Mesothelial cell of epicardium (in vitro differentiated cells): Measurements from ENCODE around the gene HHATL. TPM values are rescaled to one million over a fixed set of nuclear protein-coding genes. Genes with fewer than 3 reads are reported as not detected.
A peak's percentile ranks its signal among the peaks of the same experiment; 100 is the strongest.

Experiments used
- DNase-seq, 2 experiments: peaks; one replicate each; pipeline ENCODE4 v3.0.0; 2021; ENCODE audit warnings: low spot score in 2 of 2; ENCODE audit not compliant: unreplicated experiment in 2 of 2
- H3K27ac Mint-ChIP-seq: 2 replicates; pipeline ENCODE4 v1.8.0; 2021; ENCODE audit warnings: mixed read lengths
- H3K27me3 Mint-ChIP-seq: 2 replicates; pipeline ENCODE4 v1.8.0; 2021; ENCODE audit warnings: low read depth, mixed read lengths
- H3K36me3 Mint-ChIP-seq: 2 replicates; pipeline ENCODE4 v1.8.0; 2021; ENCODE audit warnings: mixed read lengths
- H3K4me1 Mint-ChIP-seq: 2 replicates; pipeline ENCODE4 v1.8.0; 2021; ENCODE audit warnings: mixed read lengths
- H3K4me3 Mint-ChIP-seq: 2 replicates; pipeline ENCODE4 v1.8.0; 2021; ENCODE audit warnings: mild to moderate bottlenecking, moderate library complexity, mixed read lengths
- H3K9me3 Mint-ChIP-seq: 2 replicates; pipeline ENCODE4 v1.8.0; 2021; ENCODE audit warnings: mixed read lengths
- total RNA-seq: library from RNA; stranded (reverse); gene quantifications from 3 replicates; pipeline ENCODE4 v1.2.1, GENCODE V29; 2021
- TF ChIP-seq, protein P1 (sequence below): fragments of 200-600 bp; sonication (generic); IDR thresholded peaks from one replicate; pipeline ENCODE4 v1.5.0; 2021; ENCODE audit warnings: antibody characterized with exemption; ENCODE audit not compliant: unreplicated experiment

The HHATL gene
- total RNA-seq, 1 donor from 2014 or later, result not detected

GRCh38 chr3:42702982-42703694 is 540 bp upstream of the HHATL start:
- TF ChIP-seq, protein P1, sequence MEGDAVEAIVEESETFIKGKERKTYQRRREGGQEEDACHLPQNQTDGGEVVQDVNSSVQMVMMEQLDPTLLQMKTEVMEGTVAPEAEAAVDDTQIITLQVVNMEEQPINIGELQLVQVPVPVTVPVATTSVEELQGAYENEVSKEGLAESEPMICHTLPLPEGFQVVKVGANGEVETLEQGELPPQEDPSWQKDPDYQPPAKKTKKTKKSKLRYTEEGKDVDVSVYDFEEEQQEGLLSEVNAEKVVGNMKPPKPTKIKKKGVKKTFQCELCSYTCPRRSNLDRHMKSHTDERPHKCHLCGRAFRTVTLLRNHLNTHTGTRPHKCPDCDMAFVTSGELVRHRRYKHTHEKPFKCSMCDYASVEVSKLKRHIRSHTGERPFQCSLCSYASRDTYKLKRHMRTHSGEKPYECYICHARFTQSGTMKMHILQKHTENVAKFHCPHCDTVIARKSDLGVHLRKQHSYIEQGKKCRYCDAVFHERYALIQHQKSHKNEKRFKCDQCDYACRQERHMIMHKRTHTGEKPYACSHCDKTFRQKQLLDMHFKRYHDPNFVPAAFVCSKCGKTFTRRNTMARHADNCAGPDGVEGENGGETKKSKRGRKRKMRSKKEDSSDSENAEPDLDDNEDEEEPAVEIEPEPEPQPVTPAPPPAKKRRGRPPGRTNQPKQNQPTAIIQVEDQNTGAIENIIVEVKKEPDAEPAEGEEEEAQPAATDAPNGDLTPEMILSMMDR, result no peak
- no peak overlapping the region for H3K4me3 Mint-ChIP-seq
- H3K27ac Mint-ChIP-seq, result no peak overlapping the region
- no peaks in the 10 kb centered on the region for H3K4me1 Mint-ChIP-seq
- H3K36me3 Mint-ChIP-seq, result no peaks in the 10 kb centered on the region
- DNase-seq, result peak in 1 of 2 experiments; percentile 24
- H3K27me3 Mint-ChIP-seq, result peaks cover 27% of the 10 kb centered on the region
- no peaks in the 10 kb centered on the region for H3K9me3 Mint-ChIP-seq

DNA sequence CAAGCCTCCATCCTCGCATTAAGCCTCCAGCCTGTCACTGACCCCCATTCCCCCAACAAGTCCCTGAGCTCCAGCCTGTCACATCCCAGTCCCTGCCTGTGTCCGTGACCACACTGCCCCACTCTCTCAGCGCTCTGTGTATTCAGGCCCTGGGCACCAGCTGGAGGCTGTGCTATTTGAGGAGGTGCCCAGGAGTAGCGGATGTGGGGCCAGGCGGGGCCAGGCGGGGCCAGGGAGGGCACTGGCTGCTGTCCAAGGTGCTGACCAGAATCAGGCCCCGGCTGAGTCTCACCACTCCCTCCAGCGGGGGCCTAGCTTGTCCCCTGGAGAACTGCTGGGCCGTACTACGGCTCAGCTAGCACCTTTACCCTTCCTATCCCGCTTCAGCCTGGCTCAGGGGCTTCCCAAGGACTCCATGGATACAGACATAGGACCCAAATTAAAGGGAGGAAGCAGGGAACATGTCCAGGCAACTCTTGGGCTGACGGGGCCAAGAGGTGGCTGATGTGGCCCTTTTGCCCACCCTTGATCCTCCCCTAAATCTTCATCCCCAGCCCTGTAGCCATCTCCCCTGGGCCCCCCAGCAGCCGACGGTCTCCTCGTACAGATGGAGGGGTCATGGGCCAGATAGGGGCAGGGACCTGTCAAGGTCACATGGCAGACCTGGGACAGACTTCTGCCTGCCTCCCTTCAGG is 1.1 kb downstream of the HHATL start:
- Mint-ChIP-seq H3K4me3 (no peak overlapping the region), H3K9me3 (no peaks in the 10 kb centered on the region), H3K4me1 (no peaks in the 10 kb centered on the region), H3K27me3 (peaks cover 22% of the 10 kb centered on the region), H3K27ac (no peak overlapping the region), H3K36me3 (no peaks in the 10 kb centered on the region)
- peak; percentile 44 to 71 for DNase-seq
- TF ChIP-seq, protein P1, result no peak

DNA sequence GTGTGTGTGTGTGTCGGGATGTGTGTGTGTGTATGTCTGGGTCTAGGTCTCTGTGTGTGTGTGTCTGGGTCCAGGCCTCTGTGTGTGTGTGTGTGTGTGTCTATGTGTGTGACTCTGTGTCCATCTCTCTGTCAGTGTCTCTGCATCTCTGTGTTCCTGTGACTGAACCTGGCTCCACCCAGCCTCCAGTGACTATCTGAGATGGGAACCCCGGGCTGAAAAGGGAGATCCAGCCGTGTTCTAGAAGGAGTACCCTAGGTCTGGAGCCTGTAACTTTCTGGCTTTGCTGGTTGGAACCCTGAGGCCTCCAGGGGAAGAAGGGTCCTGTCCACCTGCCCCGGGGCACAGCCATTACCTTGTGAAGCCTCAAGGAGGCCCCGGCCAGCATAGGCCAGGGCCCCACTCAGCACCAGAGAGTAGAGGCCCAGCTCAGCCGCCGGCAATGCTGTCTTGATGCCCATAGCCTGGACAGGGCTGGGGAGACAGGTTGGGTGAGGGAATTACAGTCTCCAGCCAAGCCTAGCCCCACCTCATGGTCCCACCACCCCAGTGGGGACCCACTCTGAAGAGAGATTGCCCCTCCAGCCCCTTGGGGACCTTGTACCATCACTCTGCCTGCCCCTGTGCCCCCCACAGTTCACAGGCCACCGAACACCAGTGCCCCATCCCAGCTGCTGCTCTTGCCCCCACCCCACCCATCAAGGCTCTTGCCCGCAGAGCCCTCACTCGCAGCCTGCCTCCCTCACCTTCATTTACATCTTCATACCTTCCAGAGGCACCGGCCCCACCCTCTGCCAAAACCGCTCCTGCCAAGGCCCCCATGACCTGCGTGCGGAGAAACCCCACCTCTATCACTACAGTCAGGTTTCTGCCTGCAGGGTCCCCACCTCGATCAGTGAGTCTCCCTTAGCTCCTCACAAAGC is 2.0 kb downstream of the HHATL start:
- DNase-seq, result peak; percentile 16 to 26
- no peak overlapping the region for H3K4me3 Mint-ChIP-seq
- H3K27ac Mint-ChIP-seq, result no peak overlapping the region
- no peaks in the 10 kb centered on the region for H3K4me1 Mint-ChIP-seq
- no peaks in the 10 kb centered on the region for H3K9me3 Mint-ChIP-seq
- TF ChIP-seq, protein P1, result no peak
- H3K27me3 Mint-ChIP-seq, result peaks cover 17% of the 10 kb centered on the region
- H3K36me3 Mint-ChIP-seq, result no peaks in the 10 kb centered on the region

DNA sequence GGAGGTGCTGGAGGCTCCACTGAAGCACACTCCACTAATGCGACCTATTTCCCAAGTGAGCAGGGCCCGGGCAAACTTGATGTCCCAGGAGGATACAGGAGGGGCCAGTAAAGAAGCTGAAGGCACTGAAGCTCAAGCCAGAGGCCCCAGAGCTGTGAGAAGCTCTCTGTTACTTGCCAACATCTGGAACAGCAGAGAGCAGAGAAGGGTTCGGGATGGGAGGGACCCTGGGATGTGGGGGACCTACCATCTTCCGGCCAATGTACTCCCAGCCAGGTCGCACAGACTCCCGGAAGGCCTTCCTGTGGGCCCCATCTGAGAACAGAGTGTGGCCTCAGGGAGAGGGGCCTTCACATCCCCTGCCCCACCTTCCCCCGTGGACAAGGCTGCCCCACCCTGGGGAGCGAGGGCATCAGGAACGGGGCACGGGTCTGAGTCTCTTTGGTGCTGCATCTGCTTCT is 3.1 kb downstream of the HHATL start:
- H3K27ac Mint-ChIP-seq, result no peak overlapping the region

GRCh38 chr3:42698911-42699230 is 3.7 kb downstream of the HHATL start:
- DNase-seq, result peak in 1 of 2 experiments; percentile 35
- Mint-ChIP-seq H3K27me3 (peaks cover 14% of the 10 kb centered on the region), H3K4me3 (no peak overlapping the region), H3K4me1 (no peaks in the 10 kb centered on the region), H3K27ac (no peak overlapping the region), H3K36me3 (no peaks in the 10 kb centered on the region), H3K9me3 (no peaks in the 10 kb centered on the region)
- TF ChIP-seq, protein P1, result no peak

More for the DNA sequence above, 3.1 kb downstream of the HHATL start:
- peak; percentile 14 to 19 for DNase-seq
- H3K9me3 Mint-ChIP-seq, result no peaks in the 10 kb centered on the region
- H3K4me1 Mint-ChIP-seq, result no peaks in the 10 kb centered on the region
- peaks cover 14% of the 10 kb centered on the region for H3K27me3 Mint-ChIP-seq
- no peak overlapping the region for H3K4me3 Mint-ChIP-seq
- no peaks in the 10 kb centered on the region for H3K36me3 Mint-ChIP-seq
- TF ChIP-seq, protein P1, result no peak
